Esophagus (tissue), 2 donors: Measurements from ENCODE around the gene ANKS1A. TPM values are rescaled to one million over a fixed set of nuclear protein-coding genes. Genes with fewer than 3 reads are reported as not detected.

Experiments used
- H3K27ac ChIP-seq, 2 donors: one replicate each; pipeline ENCODE4 v1.5.1; 2013; ENCODE audit warnings: low read depth in 2 of 2, mild to moderate bottlenecking in 2 of 2, inconsistent platforms in 1 of 2, low read length in 1 of 2, moderate library complexity in 1 of 2
- H3K27me3 ChIP-seq, 2 donors: one replicate each; pipeline ENCODE4 v1.6.1; 2013; ENCODE audit warnings: low read length in 2 of 2, control low read depth in 1 of 2, mild to moderate bottlenecking in 1 of 2; ENCODE audit not compliant: insufficient read depth in 2 of 2, control insufficient read depth in 1 of 2
- H3K36me3 ChIP-seq, 2 donors: one replicate each; pipeline ENCODE4 v1.6.1; 2013; ENCODE audit warnings: low read length in 1 of 2; ENCODE audit not compliant: control insufficient read depth in 2 of 2, insufficient read depth in 2 of 2
- H3K4me1 ChIP-seq, 2 donors: one replicate each; pipeline ENCODE4 v1.6.1; 2013; ENCODE audit warnings: low read length in 1 of 2; ENCODE audit not compliant: control insufficient read depth in 2 of 2, insufficient read depth in 2 of 2
- H3K4me3 ChIP-seq, 2 donors: one replicate each; pipeline ENCODE4 v1.5.1; 2013; ENCODE audit warnings: low read length in 2 of 2, mild to moderate bottlenecking in 2 of 2, low read depth in 1 of 2, moderate library complexity in 1 of 2
- H3K9me3 ChIP-seq, 2 donors: one replicate each; pipeline ENCODE4 v1.6.1; 2013; ENCODE audit warnings: mild to moderate bottlenecking in 2 of 2, low read depth in 1 of 2, low read length in 1 of 2, moderate library complexity in 1 of 2; ENCODE audit not compliant: control insufficient read depth in 2 of 2, insufficient read depth in 1 of 2
- WGBS, 2 donors: extraction: QIAGEN DNeasy Blood & Tissue Kit; methylation state at CpG; one replicate each; pipeline ENCODE4 v1.1.7; 2013; 5-methylcytosine and 5-hydroxymethylcytosine counted together
- polyA plus RNA-seq, 2 donors: library from polyadenylated mRNA; stranded (reverse); fragments of 200-250 nt; gene quantifications; one replicate each; pipeline ENCODE4 v1.2.3, GENCODE V29; 2013
- donor health status: healthy with polysubstance abuse.
- donor health status: Bipolar disorder and iron deficiency.

The ANKS1A gene
- polyA plus RNA-seq, 2 donors = 6.3 to 7.7 TPM

DNA sequence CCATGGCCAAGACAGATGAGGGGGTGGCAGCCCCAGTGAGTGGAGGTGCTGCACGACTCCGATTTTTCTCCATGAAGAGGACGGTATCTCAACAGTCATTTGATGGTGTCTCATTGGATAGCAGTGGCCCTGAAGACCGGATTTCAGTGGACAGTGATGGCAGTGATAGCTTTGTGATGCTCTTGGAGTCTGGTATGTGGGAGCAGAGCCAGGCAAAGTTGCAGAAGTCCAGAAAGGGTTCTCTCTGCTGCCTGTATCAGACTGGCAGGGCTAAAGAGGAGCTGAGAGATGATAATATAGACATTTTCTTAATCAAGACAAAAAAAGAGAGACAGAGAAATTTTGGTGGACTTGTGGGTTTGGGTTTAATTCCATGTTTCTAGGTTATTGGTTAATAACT is 25.0 kb upstream of the ANKS1A start:
- no peak overlapping the region for H3K27ac ChIP-seq
- no peaks in the 10 kb centered on the region for H3K4me1 ChIP-seq
- no peaks in the 10 kb centered on the region for H3K9me3 ChIP-seq
- no peaks in the 10 kb centered on the region for H3K27me3 ChIP-seq
- WGBS, 2 donors = 94 to 97% methylated on average over 4 of the region's 4 CpGs
- H3K4me3 ChIP-seq = no peak overlapping the region
- H3K36me3 ChIP-seq = peaks cover 4 to 11% of the 10 kb centered on the region in 2 donors

DNA sequence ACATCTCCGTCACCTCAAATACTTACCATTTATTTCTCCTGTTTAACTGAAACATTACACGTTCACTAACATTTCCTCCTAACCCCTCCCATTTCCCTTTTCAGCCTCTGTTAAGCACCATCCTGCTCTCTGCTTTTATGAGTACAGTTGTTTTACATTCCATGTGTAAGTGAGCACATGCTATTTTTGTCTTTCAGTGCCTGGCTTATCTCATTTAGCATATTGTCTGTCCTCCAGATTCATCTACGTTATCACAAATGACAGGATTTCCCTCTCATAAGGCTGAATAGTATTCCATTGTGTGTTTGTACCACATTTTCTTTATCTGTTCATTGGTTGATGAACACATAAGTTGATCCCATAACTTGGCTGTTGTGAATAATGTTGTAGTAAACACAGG is 23.9 kb upstream of the ANKS1A start:
- Histone ChIP-seq H3K4me1 (no peaks in the 10 kb centered on the region), H3K36me3 (peaks cover 4 to 6% of the 10 kb centered on the region in 2 donors), H3K27me3 (no peaks in the 10 kb centered on the region), H3K27ac (no peak overlapping the region), H3K9me3 (no peaks in the 10 kb centered on the region), H3K4me3 (no peak overlapping the region)
- WGBS, 2 donors = 76 to 78% methylated on average over 3 of the region's 3 CpGs

DNA sequence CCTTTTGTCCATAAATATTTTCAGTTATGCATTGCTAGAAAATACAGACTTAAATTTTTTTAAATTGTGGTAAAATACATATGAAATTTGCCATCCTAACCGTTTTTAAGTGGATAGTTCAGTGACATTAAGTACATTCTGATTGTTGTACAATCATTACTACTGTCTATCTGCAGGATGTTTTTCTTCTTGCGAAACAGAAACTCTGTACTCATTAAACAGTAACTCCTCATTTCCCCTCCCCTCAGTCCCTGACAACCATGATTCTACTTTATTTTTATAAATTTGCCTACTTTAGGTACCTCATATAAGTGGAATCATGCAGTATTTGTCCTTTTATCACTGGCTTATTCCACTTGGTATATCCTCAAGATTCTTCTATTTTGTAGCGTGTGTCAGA is 22.5 kb upstream of the ANKS1A start:
- Histone ChIP-seq H3K27ac (no peak overlapping the region), H3K9me3 (no peaks in the 10 kb centered on the region), H3K4me1 (no peaks in the 10 kb centered on the region), H3K27me3 (no peaks in the 10 kb centered on the region), H3K36me3 (peaks cover 4 to 6% of the 10 kb centered on the region in 2 donors), H3K4me3 (no peak overlapping the region)
- 81 to 85% methylated on average over 3 of the region's 3 CpGs for WGBS, 2 donors

DNA sequence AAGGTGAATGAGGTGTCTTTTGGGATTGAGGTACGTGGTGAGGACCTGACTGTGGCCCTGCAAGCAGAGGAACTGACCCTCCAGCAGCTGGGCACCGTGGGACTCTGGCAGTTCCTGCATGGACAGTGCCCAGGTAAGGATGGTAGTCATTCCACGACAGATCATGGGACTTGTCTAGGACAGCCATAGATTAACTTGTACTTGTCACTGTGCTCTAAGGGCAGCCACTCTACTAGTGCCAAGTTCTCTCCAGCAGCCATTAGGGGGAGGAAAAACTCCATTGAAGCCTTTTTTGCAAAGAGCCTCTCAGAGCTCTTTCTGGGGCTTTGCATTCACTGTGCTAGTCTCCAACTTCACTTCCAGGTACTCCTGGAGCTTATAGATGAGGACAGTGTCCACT is 21.6 kb upstream of the ANKS1A start:
- Histone ChIP-seq H3K9me3 (no peaks in the 10 kb centered on the region), H3K4me3 (no peak overlapping the region), H3K36me3 (peaks cover 6 to 8% of the 10 kb centered on the region in 2 donors), H3K27me3 (no peaks in the 10 kb centered on the region), H3K4me1 (no peaks in the 10 kb centered on the region), H3K27ac (no peak overlapping the region)
- 89 to 95% methylated on average over 3 of the region's 3 CpGs for WGBS, 2 donors

DNA sequence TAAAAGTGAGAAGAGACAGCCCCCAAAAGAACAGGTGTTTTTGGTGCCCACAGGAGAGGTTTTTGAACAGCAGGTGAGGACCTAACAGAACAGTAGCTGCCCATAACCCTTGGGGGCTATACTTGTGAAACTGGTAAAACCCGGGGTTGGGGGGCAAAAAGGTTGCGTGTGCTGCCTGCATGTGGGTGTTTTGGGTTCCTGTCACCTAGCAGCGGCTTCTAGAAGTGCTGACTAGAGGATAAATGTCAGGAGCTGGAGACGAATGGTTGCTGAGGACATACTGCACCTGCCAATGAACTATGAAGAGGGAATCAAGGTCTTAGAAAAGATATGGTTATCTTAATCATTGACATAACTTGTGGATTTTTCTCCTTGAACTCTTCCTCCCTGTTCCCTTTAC is 17.2 kb upstream of the ANKS1A start:
- Histone ChIP-seq H3K4me1 (no peaks in the 10 kb centered on the region), H3K4me3 (no peak overlapping the region), H3K27ac (no peak overlapping the region), H3K9me3 (no peaks in the 10 kb centered on the region), H3K36me3 (peaks cover 8 to 12% of the 10 kb centered on the region in 2 donors), H3K27me3 (no peaks in the 10 kb centered on the region)
- WGBS, 2 donors = 86 to 88% methylated on average over 4 of the region's 4 CpGs

DNA sequence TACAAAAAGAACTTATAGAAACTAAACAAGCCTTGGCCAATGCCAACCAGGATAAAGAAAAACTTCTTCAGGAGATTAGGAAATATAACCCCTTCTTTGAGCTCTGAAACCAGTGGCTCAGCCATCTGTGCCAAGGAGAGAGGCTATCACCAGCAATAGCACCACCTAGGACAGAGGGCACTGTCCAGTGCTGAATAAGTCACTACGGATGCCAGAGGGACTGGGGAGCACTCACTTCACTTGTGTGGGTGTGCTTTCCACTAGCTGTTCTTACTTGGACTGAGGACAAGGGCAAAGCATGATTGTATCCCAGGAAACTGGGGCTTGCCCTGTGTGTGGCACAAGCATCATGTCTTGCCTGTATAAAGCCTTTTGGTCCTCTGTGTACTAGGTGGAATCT is 16.7 kb upstream of the ANKS1A start:
- Histone ChIP-seq H3K36me3 (peaks cover 8 to 10% of the 10 kb centered on the region in 2 donors), H3K9me3 (no peaks in the 10 kb centered on the region), H3K4me1 (no peaks in the 10 kb centered on the region), H3K4me3 (no peak overlapping the region), H3K27ac (no peak overlapping the region), H3K27me3 (no peaks in the 10 kb centered on the region)
- WGBS, 2 donors = 67 to 74% methylated on average over 1 of the region's 1 CpG

DNA sequence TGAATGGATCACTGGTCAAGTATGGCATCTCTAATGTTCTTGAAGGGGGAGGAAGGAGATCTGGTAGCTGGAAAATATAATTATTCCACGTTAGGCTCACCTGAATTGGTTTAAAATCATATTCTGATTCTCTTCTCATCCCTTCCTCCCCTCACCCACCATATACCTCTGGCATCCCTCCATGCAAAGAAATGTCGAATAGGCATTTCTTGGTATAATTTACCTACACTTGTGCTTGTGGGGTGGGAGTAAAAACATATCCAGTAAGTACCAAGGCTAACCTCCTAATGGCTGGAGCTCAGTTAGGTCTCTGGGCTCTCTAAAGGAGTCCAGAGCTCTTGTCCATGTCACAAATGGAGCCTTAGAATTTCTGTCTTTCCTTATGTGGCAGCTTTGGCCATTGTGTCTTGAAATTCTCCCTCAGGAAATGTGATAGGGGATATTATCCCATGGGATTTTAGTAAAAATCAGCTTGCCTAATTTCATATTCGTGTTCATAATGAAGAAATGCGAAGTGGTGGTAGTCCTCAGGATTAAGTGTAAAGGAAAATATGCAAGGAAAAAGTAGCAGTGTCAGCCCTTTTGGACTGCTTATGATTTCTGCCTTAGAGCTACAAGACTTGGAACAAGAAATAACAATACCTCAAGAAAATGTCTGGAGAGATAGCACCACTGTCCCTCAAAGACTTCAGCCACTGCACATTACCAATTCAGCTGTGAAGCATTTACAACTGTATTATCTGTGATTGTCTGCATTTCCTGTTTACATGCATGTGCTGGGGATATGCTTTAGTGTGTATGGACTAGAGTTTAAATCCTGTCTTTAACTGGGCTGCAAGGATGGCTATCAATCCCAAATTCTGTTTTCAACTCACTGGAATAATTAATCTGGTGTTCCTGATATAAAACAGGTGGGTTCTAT is 13.5 kb upstream of the ANKS1A start:
- H3K9me3 ChIP-seq = no peaks in the 10 kb centered on the region
- H3K4me1 ChIP-seq = no peaks in the 10 kb centered on the region
- H3K36me3 ChIP-seq = peaks cover 9 to 13% of the 10 kb centered on the region in 2 donors
- no peaks in the 10 kb centered on the region for H3K27me3 ChIP-seq
- WGBS, 2 donors = 85 to 89% methylated on average over 4 of the region's 4 CpGs
- no peak overlapping the region for H3K4me3 ChIP-seq
- H3K27ac ChIP-seq = no peak overlapping the region

DNA sequence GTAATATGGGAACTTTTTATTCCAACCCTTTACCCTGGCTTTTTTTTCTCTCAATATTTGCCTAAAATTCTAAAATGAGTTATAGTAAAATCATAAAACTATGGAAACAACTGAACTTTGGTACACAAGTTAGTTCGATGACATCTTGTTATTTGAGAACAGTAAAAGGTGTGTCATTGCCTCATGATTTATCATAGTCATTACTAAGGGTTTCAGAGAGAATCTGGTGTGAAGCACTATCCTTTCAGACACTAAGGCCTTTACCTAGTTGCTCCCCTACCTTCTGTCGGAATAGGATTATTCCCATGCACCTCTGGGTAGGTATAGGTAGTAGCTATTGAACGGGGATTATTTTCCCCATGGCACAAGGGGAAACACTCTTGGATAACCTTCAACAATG is 12.6 kb upstream of the ANKS1A start:
- Histone ChIP-seq H3K4me3 (no peak overlapping the region), H3K36me3 (peaks cover 9 to 13% of the 10 kb centered on the region in 2 donors), H3K4me1 (no peaks in the 10 kb centered on the region), H3K9me3 (no peaks in the 10 kb centered on the region), H3K27ac (no peak overlapping the region), H3K27me3 (no peaks in the 10 kb centered on the region)
- WGBS, 2 donors = 94% methylated on average over 3 of the region's 3 CpGs

DNA sequence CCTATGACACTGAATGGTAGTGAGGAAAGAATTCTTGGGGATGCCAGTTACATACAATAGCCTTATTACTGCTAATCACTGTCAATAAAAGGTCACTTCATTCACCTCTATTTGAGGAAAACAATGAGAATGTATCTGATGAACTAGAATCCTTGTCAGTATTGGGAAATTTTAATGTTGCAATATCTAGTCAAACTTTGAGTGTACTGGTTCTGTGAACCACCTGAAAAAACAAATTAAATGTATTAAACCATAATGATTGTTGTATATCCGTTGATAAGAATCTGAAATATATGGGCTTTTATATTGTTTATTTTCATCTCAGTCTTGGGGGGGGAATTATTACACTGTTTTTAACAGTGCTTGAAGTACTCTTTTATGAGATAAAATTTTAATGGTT is 11.8 kb upstream of the ANKS1A start:
- no peak overlapping the region for H3K4me3 ChIP-seq
- no peak overlapping the region for H3K27ac ChIP-seq
- H3K9me3 ChIP-seq = no peaks in the 10 kb centered on the region
- peaks cover 9 to 13% of the 10 kb centered on the region in 2 donors for H3K36me3 ChIP-seq
- WGBS, 2 donors = 84 to 92% methylated on average over 1 of the region's 1 CpG
- no peaks in the 10 kb centered on the region for H3K27me3 ChIP-seq
- no peaks in the 10 kb centered on the region for H3K4me1 ChIP-seq
